Fibroblast of skin of back (primary cell): ENCODE results near the gene GNMT.
A peak's percentile ranks its signal among the peaks of the same experiment; 100 is the strongest.
"Not testable (repeated sequence)": the region's sequence is repeated elsewhere in the genome, so short reads cannot be mapped to it uniquely, and the experiment has no call there.

Source experiments
- DNase-seq: peaks from one replicate; pipeline ENCODE4 v3.0.0-alpha.2; 2013

GNMT gene

DNA sequence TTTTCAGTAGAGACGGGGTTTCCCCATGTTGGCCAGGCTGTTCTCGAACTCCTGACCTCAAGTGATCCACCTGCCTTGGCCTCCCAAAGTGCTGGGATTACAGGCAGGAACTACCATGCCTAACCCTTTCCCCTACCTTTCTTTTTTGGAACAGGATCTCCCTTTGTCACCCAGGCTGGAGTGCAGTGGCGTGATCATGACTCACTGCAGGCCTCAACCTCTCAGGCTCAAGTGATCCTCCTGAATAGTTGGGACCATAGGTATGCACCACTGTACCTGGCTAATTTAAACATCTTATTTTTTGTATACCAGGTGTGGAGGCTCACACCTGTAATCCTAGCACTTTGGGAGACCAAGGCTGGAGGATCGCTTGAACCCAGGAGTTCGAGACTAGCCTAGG, 19.2 kb upstream of the GNMT start:
- DNase-seq: not testable (repeated sequence)

DNA sequence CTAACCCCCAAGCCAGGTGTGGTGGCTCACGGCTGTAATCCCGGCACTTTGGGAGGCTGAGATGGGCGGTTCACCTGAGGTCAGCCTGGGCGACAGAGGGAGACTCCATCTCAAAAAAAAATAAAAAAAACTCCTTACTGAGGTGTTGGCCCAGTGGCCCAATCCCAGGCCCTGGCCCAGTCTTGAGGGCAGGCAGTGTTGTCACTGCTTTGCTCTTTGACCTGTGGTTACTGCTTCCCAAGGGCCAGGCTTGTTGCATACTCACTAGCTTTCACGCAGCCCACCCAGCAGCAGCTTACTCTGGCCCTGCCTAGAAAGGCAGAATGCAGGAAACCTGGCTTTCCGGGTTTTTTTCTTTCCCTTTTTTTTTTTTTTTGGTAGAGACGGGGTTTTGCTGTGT, 18.1 kb upstream of the GNMT start:
- no peak for DNase-seq

DNA sequence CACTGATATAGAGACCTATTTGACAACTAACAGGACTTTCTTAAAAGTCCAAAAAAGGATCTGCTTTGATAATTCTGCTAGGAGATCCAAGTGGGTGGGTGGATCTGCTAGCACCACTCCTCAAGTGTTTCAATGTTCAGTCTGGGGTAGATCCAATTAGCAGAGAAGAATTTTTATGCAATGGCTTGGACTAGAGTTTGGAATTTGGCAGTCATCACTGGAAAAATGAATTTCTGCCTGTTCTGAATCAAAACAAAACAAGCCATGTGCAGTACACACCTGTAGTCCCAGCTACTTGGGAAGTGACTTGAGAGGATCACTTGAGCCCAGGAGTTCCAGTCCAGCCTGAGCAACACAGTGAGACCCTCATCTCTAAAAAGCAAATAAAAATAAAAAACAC, 12.6 kb upstream of the GNMT start:
- no peak for DNase-seq

DNA sequence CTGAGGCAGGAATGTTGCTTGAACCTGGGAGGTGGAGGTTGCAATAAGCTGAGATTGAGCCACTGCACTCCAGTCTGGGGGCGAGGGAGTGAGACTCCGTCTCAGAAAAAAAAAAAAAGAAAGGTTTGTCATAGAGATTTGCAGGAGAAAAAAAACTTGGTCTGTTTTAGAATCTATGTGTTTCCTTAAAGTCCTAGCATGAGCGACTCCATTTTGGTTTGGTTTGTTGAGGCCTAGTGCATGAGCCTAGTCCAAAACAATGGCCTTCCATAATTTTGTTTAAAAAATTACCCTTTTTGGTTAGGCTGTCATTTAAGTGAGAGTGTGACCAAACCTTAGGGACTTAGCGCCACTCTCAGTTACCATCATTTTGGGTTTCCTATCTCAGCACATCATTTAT, 8.2 kb upstream of the GNMT start:
- DNase-seq: no peak

DNA sequence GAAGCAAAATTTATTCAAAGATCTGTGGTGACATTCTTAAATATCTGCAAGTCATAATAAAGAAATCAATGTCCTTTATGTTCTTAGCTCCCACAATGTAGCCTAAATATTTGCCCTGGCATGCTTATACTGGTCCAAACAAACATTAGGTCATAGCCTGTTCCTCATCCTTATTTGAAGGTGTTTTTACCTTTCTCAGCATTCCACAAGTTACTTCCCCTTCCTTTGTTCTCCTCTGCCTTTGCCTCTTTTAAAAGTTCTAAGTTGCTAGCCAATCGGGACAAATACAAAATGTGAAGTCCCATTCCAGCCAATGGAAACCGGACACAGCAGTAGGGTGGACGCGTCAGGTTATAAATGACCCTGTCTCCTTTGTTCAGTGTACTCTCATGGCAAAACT, 6.1 kb upstream of the GNMT start:
- not testable (repeated sequence) for DNase-seq

DNA sequence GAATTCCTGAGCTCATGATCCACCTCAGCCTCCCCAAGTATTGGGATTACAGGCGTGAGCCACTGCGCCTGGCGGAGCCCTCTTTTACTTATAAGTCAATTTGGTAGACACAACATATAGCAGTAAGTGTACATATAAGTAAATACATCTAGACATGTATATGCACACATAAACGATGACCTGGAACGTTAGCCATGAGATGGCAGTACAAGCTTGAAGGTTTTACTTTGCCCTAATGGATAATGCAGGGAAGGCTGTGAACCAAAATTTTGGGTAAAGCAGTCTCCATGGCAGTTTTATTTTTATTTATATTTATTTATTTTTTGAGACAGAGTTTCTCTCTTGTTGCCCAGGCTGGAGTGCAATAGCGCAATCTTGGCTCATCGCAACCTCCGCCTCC, 2.4 kb upstream of the GNMT start:
- DNase-seq: no peak

DNA sequence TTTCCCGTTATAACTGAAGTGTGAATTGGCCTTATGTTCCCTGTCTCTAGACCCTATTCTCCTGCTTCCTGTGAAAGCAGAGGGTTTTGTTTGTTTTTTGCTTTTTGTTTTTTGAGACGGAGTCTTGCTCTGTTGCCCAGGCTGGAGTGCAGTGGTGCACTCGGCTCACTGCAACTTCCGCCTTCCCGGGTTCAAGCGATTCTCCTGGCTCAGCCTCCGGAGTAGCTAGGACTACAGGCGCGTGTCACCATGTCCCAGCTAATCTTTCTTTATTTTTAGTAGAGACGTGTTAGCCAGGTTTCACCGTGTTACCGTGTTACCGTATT, 674 bp upstream of the GNMT start:
- no peak for DNase-seq

DNA sequence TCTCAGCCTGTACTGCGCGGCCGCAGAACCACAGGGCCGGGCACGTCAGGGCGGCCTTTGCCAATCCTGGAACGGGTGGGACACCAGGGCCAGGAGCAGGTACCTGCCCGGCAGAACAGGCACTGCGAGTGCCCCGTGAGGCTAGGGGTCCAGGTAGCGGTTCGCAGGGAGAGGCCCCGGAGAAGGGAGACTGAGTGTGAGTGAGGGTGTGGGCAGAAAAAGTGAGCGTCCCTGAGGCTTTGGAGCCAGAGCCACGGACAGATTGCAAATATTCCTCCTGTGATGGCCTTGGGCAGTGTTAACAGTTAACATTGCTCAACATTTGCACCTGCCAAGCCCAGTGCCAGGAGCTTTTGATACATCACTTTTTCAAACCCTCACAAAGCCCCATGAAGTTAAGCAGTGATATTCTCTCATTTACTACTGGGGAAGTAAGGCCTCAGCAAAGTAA, 491 bp downstream of the GNMT start:
- no peak for DNase-seq

DNA sequence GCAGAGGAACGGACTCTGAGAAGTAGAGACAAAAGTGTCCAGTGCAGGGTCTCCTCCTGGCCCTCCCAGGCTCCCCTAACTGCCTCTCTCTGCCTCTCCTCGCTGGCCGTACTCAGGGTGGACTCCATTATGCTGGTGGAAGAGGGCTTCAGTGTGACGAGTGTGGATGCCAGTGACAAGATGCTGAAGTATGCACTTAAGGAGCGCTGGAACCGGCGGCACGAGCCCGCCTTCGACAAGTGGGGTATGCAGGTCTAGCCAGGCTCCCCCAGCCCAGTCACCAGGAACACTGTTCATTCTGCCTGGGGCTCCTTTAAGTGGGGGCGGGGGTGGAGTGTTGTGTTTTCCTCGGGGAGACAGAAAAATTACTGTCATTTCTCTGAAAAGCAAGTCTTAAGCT, 1.5 kb downstream of the GNMT start:
- DNase-seq: no peak

DNA sequence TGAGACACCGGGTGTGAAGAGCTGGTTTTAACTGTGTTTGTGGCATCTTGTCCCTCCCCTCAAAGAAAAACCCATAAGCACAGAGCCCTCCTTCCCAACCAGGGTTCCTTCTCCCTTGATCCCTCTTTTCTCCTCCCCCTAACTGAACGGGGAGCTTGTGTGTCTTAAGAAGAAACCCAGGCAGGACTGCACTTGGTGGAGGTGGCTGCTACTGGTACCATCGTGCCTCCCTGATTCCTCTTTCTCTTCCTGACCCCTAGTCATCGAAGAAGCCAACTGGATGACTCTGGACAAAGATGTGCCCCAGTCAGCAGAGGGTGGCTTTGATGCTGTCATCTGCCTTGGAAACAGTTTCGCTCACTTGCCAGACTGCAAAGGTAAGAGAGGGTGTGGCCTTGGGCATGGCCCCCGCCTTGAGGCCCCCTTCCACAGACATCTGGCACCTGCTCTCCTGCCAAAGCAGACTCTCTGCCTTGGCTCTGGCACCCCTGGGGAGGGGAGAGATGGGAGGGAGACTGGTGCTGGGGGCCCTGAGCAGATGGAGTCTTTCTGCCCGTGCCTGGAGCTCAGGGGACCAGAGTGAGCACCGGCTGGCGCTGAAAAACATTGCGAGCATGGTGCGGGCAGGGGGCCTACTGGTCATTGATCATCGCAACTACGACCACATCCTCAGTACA, 2.1 kb downstream of the GNMT start:
- DNase-seq: no peak

DNA sequence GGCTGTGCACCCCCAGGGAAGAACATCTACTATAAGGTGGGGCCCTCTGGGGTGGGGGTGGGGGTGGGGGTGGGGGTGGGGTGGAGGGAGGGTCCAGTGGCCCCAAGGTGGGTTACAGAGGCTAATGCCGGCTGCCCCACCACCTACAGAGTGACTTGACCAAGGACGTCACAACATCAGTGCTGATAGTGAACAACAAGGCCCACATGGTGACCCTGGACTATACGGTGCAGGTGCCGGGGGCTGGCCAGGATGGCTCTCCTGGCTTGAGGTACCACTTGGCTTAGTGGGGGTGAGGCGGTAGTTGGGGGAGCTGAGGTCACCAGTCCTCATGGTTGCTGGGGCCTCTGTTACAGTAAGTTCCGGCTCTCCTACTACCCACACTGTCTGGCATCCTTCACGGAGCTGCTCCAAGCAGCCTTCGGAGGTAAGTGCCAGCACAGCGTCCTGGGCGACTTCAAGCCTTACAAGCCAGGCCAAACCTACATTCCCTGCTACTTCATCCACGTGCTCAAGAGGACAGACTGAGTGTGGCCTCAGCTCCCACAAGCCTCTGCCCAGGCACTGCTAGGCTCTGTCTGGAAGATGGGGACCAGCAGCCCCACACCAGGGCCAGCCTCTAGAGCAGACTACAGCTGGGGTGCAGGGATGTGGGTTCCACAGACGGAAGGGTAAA, 2.8 kb downstream of the GNMT start:
- no peak for DNase-seq

DNA sequence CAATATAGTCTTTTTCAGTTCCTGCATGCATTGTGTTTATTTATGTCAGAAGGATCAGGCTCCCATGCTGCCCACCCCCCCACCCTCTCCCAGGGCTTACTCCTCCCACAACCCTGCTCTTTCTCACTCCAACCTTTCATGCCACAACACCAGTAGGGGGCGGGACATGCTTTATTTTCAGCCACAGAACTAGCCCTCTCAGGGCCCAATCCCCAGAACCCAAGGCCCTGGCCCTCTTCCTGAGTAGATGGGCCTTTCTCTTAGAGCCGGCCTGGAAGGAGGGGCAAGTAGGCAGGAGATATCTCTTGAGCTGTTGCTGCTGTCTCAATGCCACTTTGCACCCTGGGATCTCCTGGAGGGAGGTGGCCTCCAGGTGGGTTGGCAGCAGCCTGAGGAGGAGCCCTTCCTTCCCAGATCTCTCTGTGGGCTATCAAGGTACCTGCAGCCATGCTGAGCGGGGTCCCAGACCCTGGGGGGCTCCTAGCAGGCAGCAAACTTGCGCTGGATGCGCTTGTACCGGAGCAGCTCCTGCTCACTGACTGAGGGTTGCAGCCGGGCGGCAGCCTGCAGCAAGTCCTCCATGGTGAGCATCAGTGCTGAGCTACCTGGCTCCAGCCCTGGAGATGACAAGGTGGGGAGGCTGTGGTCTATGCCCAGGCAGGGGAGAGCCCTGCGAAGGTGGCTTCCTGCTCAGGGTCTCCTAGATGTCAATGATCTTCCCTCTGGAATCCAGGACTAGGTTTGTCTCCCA, 3.5 kb downstream of the GNMT start:
- peak; percentile 59 for DNase-seq

DNA sequence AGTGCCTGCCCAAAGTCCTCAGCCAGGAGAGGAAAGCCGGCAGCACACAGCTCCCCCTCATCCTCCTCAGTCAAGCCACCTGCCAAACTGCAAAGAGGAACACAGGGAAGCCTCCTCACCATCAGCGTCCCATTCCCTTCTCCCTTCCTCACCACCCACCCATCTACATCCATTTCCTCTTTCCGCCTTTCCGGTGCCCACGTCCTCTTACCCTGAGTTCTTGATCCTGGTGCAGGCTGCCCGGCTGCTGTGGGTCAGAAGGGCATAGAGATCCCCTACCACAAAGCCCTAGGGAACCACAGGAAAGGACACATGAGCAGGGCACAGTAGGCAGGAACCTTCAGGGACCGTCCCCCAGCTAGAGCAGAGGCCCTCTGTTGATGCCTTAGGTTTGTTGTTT, 6.0 kb downstream of the GNMT start:
- DNase-seq: no peak

DNA sequence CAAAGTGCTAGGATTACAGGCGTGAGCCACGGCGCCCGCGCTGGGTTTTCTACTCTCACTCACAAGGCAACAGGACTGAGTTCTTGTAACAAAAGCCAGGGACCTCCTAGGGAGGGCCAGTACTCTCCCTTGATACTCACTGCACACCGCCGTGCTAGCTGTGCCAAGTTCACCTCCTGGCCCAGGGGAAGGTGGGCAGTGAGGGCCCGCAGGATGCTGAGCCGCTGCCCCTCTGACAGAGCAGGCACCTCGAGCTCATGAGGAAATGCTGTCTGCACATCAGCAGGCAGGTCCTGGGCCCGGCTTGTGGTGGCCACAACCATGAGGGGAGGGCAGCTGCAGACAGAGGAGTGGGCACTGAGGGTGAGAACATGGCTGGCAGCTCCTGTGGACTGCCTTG, 6.7 kb downstream of the GNMT start:
- DNase-seq: no peak

DNA sequence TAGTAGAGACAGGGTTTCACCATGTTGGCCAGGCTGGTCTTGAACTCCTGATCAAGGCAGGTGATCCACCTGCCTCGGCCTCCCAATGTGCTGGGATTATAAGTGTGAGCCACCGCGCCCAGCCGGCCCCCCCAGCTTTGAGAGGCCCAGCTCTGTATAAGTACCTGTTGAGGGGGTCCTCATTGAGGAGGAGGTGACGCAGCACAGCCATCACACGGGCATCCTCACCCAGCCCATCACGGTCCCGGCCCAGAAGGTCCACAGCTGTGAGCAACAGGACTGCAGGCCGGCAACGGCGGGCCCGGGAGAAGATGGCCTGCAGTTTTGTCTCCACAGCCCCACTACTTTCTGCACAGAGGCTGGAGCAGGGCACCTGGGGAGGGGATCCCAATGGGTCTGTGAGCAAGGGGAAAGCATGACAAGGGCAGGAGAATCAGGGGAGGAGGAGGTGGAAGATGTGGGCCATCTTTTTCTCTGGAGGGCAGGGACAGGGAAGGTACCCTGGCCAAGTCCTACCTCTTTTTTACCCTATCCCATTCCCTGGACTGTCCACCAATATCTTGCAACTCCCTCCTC, 7.7 kb downstream of the GNMT start:
- DNase-seq: no peak

DNA sequence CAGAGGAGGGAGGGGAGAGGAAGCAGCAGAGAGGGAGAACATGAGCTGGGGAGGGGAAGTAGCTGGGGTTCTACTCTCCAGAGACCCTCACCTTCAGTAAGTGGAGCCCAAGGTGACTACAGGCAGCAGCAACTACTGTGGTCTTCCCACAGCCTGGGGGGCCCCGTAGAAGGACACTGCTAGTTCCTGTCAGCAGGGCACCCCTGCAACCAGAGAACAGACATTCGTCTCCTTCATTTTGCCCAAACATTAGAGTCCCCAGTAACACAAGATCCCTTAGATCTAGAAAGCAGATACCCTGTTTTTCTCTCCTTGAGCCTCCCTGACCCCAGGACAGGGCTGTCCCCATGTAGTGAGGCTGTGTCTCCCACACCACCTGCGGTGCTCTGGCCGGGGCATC, 8.2 kb downstream of the GNMT start:
- DNase-seq: no peak

DNA sequence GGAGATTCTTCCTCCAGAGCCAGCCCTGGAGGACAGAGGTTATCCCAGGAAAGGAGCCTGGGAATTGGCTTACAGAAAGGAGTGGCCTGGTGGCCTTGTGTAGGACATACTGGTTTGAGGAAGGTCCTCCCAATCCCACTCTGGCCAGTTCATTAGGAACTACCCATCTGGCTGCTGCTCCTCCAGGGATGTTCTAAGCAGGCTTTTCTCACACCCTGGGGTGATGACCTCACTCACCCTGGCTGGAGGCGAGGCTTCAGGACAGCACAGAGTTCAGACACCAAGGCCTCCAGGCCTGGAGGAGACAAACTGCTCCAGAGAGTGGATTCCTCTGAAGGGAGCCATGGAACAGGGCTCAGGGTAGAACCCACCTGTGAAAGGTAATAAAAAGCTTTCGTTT, 8.9 kb downstream of the GNMT start:
- no peak for DNase-seq

DNA sequence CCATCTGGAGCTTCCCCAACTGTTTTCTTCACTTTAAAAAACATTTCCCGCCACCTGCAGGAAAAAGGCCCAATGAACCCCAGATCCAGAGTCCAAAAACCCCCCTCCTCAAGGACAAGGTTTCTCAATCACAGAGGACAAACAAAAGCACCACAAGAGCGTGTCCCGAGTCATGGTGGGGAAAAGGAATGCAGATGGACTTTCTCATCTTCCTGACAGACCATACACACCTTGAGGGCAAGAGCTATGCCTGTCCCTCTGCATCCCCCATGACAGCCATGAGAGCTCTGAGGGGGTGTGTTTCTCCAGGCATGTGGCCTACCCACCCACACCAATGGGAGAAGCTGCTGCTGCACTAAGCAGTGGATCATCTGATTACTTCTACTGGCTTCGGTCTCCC, 9.4 kb downstream of the GNMT start:
- no peak for DNase-seq

DNA sequence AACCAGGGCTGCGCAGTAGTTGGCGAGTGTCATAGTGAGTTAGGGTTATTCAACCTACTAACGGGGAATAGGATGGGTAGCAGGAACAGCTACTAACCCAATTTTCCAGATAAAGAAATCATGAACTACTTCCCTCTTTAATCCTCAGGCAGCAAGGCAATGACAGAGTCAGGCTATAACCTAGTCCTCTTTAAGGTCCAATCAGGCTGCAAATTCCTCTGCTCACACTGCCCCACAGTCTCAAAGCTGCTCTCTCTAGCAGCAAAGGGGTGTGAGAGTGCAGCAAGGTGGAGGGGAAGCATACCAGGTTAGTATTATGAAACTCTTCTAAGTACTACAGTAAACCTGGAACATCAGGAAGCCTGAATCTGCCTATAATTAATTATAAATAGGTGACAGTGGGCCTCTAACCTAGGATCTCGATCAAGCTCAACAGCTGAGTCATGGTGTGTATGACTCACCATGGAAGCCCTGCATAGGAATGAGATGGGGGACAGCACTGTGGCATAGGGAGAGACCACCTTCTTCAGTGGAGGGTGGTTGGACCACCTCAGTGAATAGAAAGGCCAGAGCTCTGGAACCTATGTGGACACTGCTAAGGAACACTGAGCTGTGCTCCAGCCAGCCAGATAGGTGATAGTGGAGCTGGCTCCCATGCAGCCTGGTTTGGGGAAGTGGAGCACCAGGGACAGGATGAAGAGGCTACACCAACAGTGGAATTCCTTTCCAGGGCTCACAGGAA, 10.5 kb downstream of the GNMT start:
- DNase-seq: peak; percentile 56

DNA sequence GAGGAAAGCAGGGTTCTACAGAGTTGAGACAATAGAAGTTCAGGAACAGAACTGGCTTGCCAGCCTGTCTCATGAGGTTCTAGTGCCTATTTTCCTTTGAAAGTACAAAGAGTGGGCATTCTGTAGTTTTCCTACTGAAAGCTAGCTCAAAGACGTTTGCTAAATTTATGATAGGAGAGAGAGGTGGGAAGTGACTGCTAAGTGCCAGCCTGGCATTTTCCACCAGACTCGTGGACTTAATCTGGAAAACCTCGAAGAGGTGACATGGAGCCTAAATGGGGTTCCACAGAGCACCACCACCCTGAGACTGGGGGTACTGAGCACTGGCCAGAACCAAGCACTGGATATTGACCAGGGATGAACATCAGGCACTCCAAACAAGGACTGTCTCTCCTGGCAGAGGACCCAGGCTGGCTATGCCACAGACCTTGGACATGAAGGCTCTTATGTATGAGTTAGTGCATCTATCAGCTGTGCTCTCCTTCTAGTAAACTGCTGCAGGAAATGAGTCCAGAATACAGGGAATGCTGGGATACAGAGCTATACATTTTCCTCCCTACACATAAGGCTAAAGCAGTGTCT, 11.3 kb downstream of the GNMT start:
- DNase-seq: no peak

DNA sequence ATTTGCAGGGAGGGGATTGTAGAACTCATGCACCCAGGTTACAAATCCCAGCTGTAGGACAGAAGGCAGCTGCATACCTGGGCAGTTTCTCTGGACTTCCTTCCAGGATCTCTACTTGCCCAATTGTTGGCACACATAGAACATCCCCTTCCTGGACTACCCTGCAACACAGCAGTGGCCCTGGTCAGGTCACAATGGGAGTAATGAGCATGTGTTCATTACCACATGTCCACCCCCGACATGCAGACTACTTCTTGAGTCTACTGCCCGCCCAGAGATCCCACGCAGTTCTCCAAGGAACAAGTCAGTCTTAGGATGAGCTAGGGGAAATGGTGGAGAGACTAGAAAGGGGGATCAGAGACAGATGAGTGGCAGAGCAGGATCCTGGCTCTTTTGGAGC, 13.4 kb downstream of the GNMT start:
- DNase-seq: no peak

DNA sequence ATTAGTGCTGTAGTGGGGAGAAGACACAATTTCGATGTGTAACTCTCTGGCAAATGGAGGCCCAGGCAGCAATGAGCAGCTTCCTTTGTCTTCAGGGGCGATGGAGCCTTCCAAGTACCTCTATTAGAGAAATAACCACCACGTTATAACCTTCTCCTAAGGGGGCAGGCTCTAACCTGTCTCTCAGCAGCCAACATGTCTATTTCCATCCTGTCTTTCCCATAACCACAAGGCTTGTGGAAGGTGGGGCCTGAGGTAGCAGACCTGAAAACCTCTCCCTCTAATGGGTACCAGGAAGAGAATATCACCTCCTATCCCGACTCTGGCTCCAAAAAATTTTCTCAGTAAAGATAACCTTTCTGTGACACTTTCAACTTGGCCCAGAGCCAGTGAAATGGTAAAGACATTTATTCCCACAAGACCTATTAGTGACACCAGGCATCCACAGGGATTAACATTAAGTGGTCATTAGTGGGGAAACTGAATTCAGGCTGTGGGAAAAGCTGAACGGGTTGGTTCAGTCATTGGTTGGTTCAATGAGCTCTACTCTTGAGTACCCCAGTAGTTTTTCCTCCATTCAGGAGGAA, 14.5 kb downstream of the GNMT start:
- no peak for DNase-seq
